ENCODE measurements around the gene SCGB2B2. TPM values are rescaled to one million over a fixed set of nuclear protein-coding genes. Genes with fewer than 3 reads are reported as not detected.

Gene SCGB2B2
- total RNA-seq, 1 experiment from 2014 or later: not detected

GRCh38 chr19:34642241-34642640 lies 34.7 kb downstream of the SCGB2B2 start:
- no peak overlapping the region for H3K9ac ChIP-seq (ENCODE audit: low read length)
- DNase-seq: no peak
- ChIA-PET POLR2A (ENCODE audit: unreplicated experiment) (no interaction called here), CTCF (no interaction called here)
- no peak for TF ChIP-seq EZH2phosphoT487 (IDR thresholded peaks at IDR 0.05; ENCODE audit: borderline replicate concordance, low read length)
- TF ChIP-seq EZH2 (IDR thresholded peaks at IDR 0.05; ENCODE audit: low read length, unreplicated experiment): no peak
- no peak for TF ChIP-seq CTCF (conservative IDR thresholded peaks at IDR 0.05; ENCODE audit: low read depth, low read length)
- no peaks in the 10 kb centered on the region for H3K4me1 ChIP-seq (ENCODE audit: insufficient read depth, low read length)
- H3K27me3 ChIP-seq (ENCODE audit: low read length): no peaks in the 10 kb centered on the region
- intact Hi-C loops (cut with micrococcal nuclease): no loop called here
- H3K36me3 ChIP-seq (ENCODE audit: low read depth, low read length): no peaks in the 10 kb centered on the region
- no peaks in the 10 kb centered on the region for H4K20me1 ChIP-seq (ENCODE audit: low read length)
- H3F3A ChIP-seq (ENCODE audit: low read length, unreplicated experiment): no peaks in the 10 kb centered on the region
- no peaks in the 10 kb centered on the region for H3K9me2 ChIP-seq (replicated peaks; ENCODE audit: low read length)
- ATAC-seq: no peak
- no peaks in the 10 kb centered on the region for H3K79me2 ChIP-seq (ENCODE audit: low read length)
- no peak overlapping the region for H3K27ac ChIP-seq (ENCODE audit: low read length)
- no peaks in the 10 kb centered on the region for H3K9me3 ChIP-seq (ENCODE audit: low read length)
- BruUV-seq (replicated peaks): no TSS peak
- H2AFZ ChIP-seq (ENCODE audit: low read length): no peak overlapping the region
- H3K4me3 ChIP-seq (ENCODE audit: low read length): no peak overlapping the region
- no peak overlapping the region for H3K4me2 ChIP-seq (ENCODE audit: low read length)

- no peak overlapping the region for H3K27ac ChIP-seq (ENCODE audit: low read length)
- ChIA-PET CTCF (no interaction called here), POLR2A (ENCODE audit: unreplicated experiment) (no interaction called here)
- no peak overlapping the region for H3K4me3 ChIP-seq (ENCODE audit: low read length)
- H4K20me1 ChIP-seq (ENCODE audit: low read length): no peaks in the 10 kb centered on the region
- H3K27me3 ChIP-seq (ENCODE audit: low read length): no peaks in the 10 kb centered on the region
- no peak overlapping the region for H3K4me2 ChIP-seq (ENCODE audit: low read length)
- DNase-seq: peak; percentile 57
- H3K36me3 ChIP-seq (ENCODE audit: low read depth, low read length): no peaks in the 10 kb centered on the region
- H3K4me1 ChIP-seq (ENCODE audit: insufficient read depth, low read length): no peaks in the 10 kb centered on the region
- no peaks in the 10 kb centered on the region for H3F3A ChIP-seq (ENCODE audit: low read length, unreplicated experiment)
- no peak overlapping the region for H2AFZ ChIP-seq (ENCODE audit: low read length)
- 0 out of 2 replicates have a peak, but pooled peaks cover 5% of the 10 kb centered on the region for H3K9me3 ChIP-seq (ENCODE audit: low read length)
- no peaks in the 10 kb centered on the region for H3K79me2 ChIP-seq (ENCODE audit: low read length)
- intact Hi-C loops (cut with micrococcal nuclease): no loop called here
- no peak for TF ChIP-seq EZH2phosphoT487 (IDR thresholded peaks at IDR 0.05; ENCODE audit: borderline replicate concordance, low read length)
- no peak for TF ChIP-seq EZH2 (IDR thresholded peaks at IDR 0.05; ENCODE audit: low read length, unreplicated experiment)
- peak; percentile 74 for TF ChIP-seq CTCF (conservative IDR thresholded peaks at IDR 0.05; ENCODE audit: low read depth, low read length)
- H3K9me2 ChIP-seq (replicated peaks; ENCODE audit: low read length): no peaks in the 10 kb centered on the region
- no peak for ATAC-seq
- no peak overlapping the region for H3K9ac ChIP-seq (ENCODE audit: low read length)
- no TSS peak for BruUV-seq (replicated peaks)
Measured at GRCh38 chr19:34639491-34640085, 37.4 kb downstream of the SCGB2B2 start.

- Histone ChIP-seq H3F3A (ENCODE audit: low read length, unreplicated experiment) (no peaks in the 10 kb centered on the region), H3K9ac (ENCODE audit: low read length) (no peak overlapping the region), H4K20me1 (ENCODE audit: low read length) (no peaks in the 10 kb centered on the region), H3K4me1 (ENCODE audit: insufficient read depth, low read length) (no peaks in the 10 kb centered on the region), H3K79me2 (ENCODE audit: low read length) (no peaks in the 10 kb centered on the region), H3K36me3 (ENCODE audit: low read depth, low read length) (no peaks in the 10 kb centered on the region), H2AFZ (ENCODE audit: low read length) (no peak overlapping the region), H3K4me2 (ENCODE audit: low read length) (no peak overlapping the region), H3K4me3 (ENCODE audit: low read length) (no peak overlapping the region), H3K27me3 (ENCODE audit: low read length) (no peaks in the 10 kb centered on the region), H3K9me3 (ENCODE audit: low read length) (0 out of 2 replicates have a peak, but pooled peaks cover 5% of the 10 kb centered on the region), H3K9me2 (replicated peaks; ENCODE audit: low read length) (no peaks in the 10 kb centered on the region), H3K27ac (ENCODE audit: low read length) (no peak overlapping the region)
- intact Hi-C loops (cut with micrococcal nuclease): no loop called here
- ChIA-PET CTCF (no interaction called here), POLR2A (ENCODE audit: unreplicated experiment) (no interaction called here)
- TF ChIP-seq EZH2 (IDR thresholded peaks at IDR 0.05; ENCODE audit: low read length, unreplicated experiment) (no peak), CTCF (conservative IDR thresholded peaks at IDR 0.05; ENCODE audit: low read depth, low read length) (no peak), EZH2phosphoT487 (IDR thresholded peaks at IDR 0.05; ENCODE audit: borderline replicate concordance, low read length) (no peak)
- BruUV-seq (replicated peaks): no TSS peak
- no peak for DNase-seq
- ATAC-seq: no peak
Measured at GRCh38 chr19:34633802-34634201, 43.2 kb downstream of the SCGB2B2 start.
